ENCODE data around the gene IQGAP1.

GRCh38 chr15:90441027-90441426 is 53.0 kb downstream of the IQGAP1 start:
- TF ChIP-seq POLR2A (IDR thresholded peaks at IDR 0.05; ENCODE audit: low read depth, low read length) (no peak), POLR2AphosphoS5 (IDR thresholded peaks at IDR 0.05; ENCODE audit: low read depth, low read length) (no peak)

All from GM12891 (cell line).